Fibroblast of lung (primary cell): Measurements from ENCODE around the gene DBH. TPM values are rescaled to one million over a fixed set of nuclear protein-coding genes. Genes with fewer than 3 reads are reported as not detected.

ENCODE experiments used
- DNase-seq, 2 donors: peaks; one replicate each; pipeline versions ENCODE4 v3.0.0 to v3.0.0-alpha.2; 2010; ENCODE audit warnings: low read depth in 2 of 2
- H2AFZ ChIP-seq: 2 replicates; pipeline ENCODE4 v1.5.1; 2012; ENCODE audit warnings: low read length, control low read depth, inconsistent platforms
- H3K27ac ChIP-seq: 2 replicates; pipeline ENCODE4 v1.5.1; 2011; ENCODE audit warnings: low read length, control low read depth; ENCODE audit not compliant: insufficient read depth
- H3K27me3 ChIP-seq: 2 replicates; pipeline ENCODE4 v1.5.1; 2011; ENCODE audit warnings: mild to moderate bottlenecking, low read length; ENCODE audit not compliant: control insufficient read depth, insufficient read depth
- H3K36me3 ChIP-seq: 2 replicates; pipeline ENCODE4 v1.5.1; 2011; ENCODE audit warnings: low read length; ENCODE audit not compliant: control insufficient read depth, insufficient read depth
- H3K4me1 ChIP-seq: 2 replicates; pipeline ENCODE4 v1.5.1; 2011; ENCODE audit warnings: low read length; ENCODE audit not compliant: control insufficient read depth, insufficient read depth; ENCODE audit errors: extremely low read depth
- H3K4me2 ChIP-seq: 2 replicates; pipeline ENCODE4 v1.5.1; 2011; ENCODE audit warnings: low read length, control low read depth; ENCODE audit not compliant: insufficient read depth; ENCODE audit errors: extremely low read depth
- H3K4me3 ChIP-seq, 4 experiments: fragments of 200-600 bp in 1 of 4; sonication (generic) in 1 of 4; replicated peaks in 1 of 4; 2 replicates each; pipeline ENCODE4 v1.5.1; 2011 to 2016; ENCODE audit warnings: low read length in 4 of 4, low read depth in 3 of 4, mild to moderate bottlenecking in 3 of 4, control low read depth in 2 of 4, inconsistent platforms in 1 of 4, mixed read lengths in 1 of 4; ENCODE audit not compliant: insufficient read depth in 1 of 4; ENCODE audit errors: control extremely low read depth in 1 of 4
- H3K79me2 ChIP-seq: 2 replicates; pipeline ENCODE4 v1.5.1; 2012; ENCODE audit warnings: mild to moderate bottlenecking, low read length, inconsistent platforms; ENCODE audit not compliant: control insufficient read depth, insufficient read depth
- H3K9ac ChIP-seq: 2 replicates; pipeline ENCODE4 v1.5.1; 2011; ENCODE audit warnings: mild to moderate bottlenecking, low read length, control low read depth; ENCODE audit not compliant: insufficient read depth
- H3K9me3 ChIP-seq: 2 replicates; pipeline ENCODE4 v1.5.1; 2012; ENCODE audit warnings: low read depth, low read length; ENCODE audit not compliant: control insufficient read depth, insufficient read depth
- H4K20me1 ChIP-seq: 2 replicates; pipeline ENCODE4 v1.5.1; 2011; ENCODE audit warnings: low read length; ENCODE audit not compliant: control insufficient read depth, insufficient read depth; ENCODE audit errors: extremely low read depth
- CTCF ChIP-seq, 2 donors: IDR thresholded peaks in 1 of 2; conservative IDR thresholded peaks in 1 of 2; 1 replicate in 1 of 2; 2 replicates in 1 of 2; pipeline ENCODE4 v1.5.1; 2011 to 2012; ENCODE audit warnings: low read length in 2 of 2, control low read depth in 1 of 2, inconsistent platforms in 1 of 2, low read depth in 1 of 2, mild to moderate bottlenecking in 1 of 2
- EZH2 ChIP-seq: IDR thresholded peaks from 2 replicates; pipeline ENCODE4 v1.5.1; 2012; ENCODE audit warnings: low read length, control low read depth, mild to moderate bottlenecking; ENCODE audit errors: missing control alignments
- polyA plus RNA-seq, 2 donors: library from polyadenylated mRNA; depleted of rRNA in 1 of 2; stranded (reverse) in 1 of 2; unstranded in 1 of 2; fragments of >200 nt; gene quantifications; 2 replicates each; pipeline ENCODE4 v1.2.1, GENCODE V29; 2011 to 2012; ENCODE audit warnings: missing spikeins in 1 of 2
- total RNA-seq: library from RNA; depleted of rRNA; stranded (reverse); fragments of >200 nt; gene quantifications from 2 replicates; pipeline ENCODE4 v1.2.1, GENCODE V29; 2014

DBH gene
- total and polyA plus RNA-seq, 2 donors (not counting 1 experiment from before 2014, with no cell fraction given), result not detected

- H4K20me1 ChIP-seq, result no peaks in the 10 kb centered on the region
- no peak overlapping the region for H3K4me2 ChIP-seq
- H3K9me3 ChIP-seq, result no peaks in the 10 kb centered on the region
- no peaks in the 10 kb centered on the region for H3K36me3 ChIP-seq
- H2AFZ ChIP-seq, result no peak overlapping the region
- H3K27ac ChIP-seq, result no peak overlapping the region
- no peak for TF ChIP-seq EZH2
- TF ChIP-seq CTCF (conservative IDR thresholded peaks at IDR 0.05 in 1 of 2, IDR thresholded peaks at IDR 0.05 in 1 of 2; ENCODE audit: low read depth in 1 of 2, low read length in 2 of 2), result no peak
- no peak for DNase-seq
- H3K27me3 ChIP-seq, result no peaks in the 10 kb centered on the region
- H3K4me1 ChIP-seq, result no peaks in the 10 kb centered on the region
- H3K9ac ChIP-seq, result no peak overlapping the region
- H3K79me2 ChIP-seq, result no peaks in the 10 kb centered on the region
- H3K4me3 ChIP-seq, result no peak overlapping the region
These were observed 57.8 kb downstream of the DBH start for GRCh38 chr9:133693703-133694529.

- no peaks in the 10 kb centered on the region for H3K79me2 ChIP-seq
- H4K20me1 ChIP-seq, result no peaks in the 10 kb centered on the region
- H3K27ac ChIP-seq, result no peak overlapping the region
- no peak overlapping the region for H3K9ac ChIP-seq
- no peaks in the 10 kb centered on the region for H3K4me1 ChIP-seq
- no peak overlapping the region for H2AFZ ChIP-seq
- no peak overlapping the region for H3K4me3 ChIP-seq
- no peaks in the 10 kb centered on the region for H3K27me3 ChIP-seq
- H3K9me3 ChIP-seq, result no peaks in the 10 kb centered on the region
- no peaks in the 10 kb centered on the region for H3K36me3 ChIP-seq
- no peak overlapping the region for H3K4me2 ChIP-seq
- DNase-seq, result no peak
- no peak for TF ChIP-seq CTCF (conservative IDR thresholded peaks at IDR 0.05 in 1 of 2, IDR thresholded peaks at IDR 0.05 in 1 of 2; ENCODE audit: low read depth in 1 of 2, low read length in 2 of 2)
- TF ChIP-seq EZH2, result no peak
These were observed 58.5 kb downstream of the DBH start for GRCh38 chr9:133694686-133695085.

- H3K79me2 ChIP-seq, result no peaks in the 10 kb centered on the region
- TF ChIP-seq EZH2 (no peak), CTCF (conservative IDR thresholded peaks at IDR 0.05 in 1 of 2, IDR thresholded peaks at IDR 0.05 in 1 of 2; ENCODE audit: low read depth in 1 of 2, low read length in 2 of 2) (no peak)
- H3K4me1 ChIP-seq, result no peaks in the 10 kb centered on the region
- H3K4me2 ChIP-seq, result no peak overlapping the region
- H3K4me3 ChIP-seq, result no peak overlapping the region
- H3K9me3 ChIP-seq, result no peaks in the 10 kb centered on the region
- H3K27ac ChIP-seq, result no peak overlapping the region
- no peaks in the 10 kb centered on the region for H3K36me3 ChIP-seq
- no peaks in the 10 kb centered on the region for H3K27me3 ChIP-seq
- no peak overlapping the region for H3K9ac ChIP-seq
- H4K20me1 ChIP-seq, result no peaks in the 10 kb centered on the region
- no peak for DNase-seq
- no peak overlapping the region for H2AFZ ChIP-seq
These were observed 59.9 kb downstream of the DBH start for GRCh38 chr9:133696071-133696472.
